Activated CD8-positive, alpha-beta memory T cell treated with anti-CD3 and anti-CD28 coated beads, Interleukin-2, amount 50 U/mL, for 24 hours (primary cell): ENCODE measurements around the gene FCRL6.

Source experiments
- DNase-seq: peaks from one replicate; pipeline ENCODE4 v3.0.0-alpha.2; 2020; ENCODE audit errors: extremely low read depth

FCRL6 gene

DNA sequence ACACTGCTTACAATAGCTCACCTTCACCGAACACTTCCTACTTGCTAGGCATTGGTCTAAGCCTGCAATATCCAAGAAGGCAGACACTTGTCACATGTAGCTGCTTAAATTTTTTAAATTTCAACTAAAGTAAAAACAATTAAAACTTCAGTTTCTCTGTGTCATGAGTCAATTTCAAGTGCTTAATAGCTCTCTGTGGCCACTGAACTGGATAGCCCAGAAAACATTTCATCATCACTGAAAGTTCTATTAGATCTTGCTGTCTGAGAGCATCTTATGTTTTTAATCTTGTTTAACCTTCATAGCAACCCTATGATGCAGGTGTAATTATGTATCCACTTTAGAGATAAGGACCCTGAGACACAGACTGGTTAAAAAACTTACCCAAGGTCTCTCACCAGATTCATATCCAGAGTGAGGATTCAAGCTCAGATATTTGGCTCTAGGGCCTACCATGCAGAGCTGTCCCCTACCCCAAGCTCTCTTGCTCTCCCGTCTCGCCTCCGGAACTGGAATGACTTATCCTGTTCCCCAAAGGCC, 2.6 kb upstream of the FCRL6 start:
- DNase-seq: no peak

DNA sequence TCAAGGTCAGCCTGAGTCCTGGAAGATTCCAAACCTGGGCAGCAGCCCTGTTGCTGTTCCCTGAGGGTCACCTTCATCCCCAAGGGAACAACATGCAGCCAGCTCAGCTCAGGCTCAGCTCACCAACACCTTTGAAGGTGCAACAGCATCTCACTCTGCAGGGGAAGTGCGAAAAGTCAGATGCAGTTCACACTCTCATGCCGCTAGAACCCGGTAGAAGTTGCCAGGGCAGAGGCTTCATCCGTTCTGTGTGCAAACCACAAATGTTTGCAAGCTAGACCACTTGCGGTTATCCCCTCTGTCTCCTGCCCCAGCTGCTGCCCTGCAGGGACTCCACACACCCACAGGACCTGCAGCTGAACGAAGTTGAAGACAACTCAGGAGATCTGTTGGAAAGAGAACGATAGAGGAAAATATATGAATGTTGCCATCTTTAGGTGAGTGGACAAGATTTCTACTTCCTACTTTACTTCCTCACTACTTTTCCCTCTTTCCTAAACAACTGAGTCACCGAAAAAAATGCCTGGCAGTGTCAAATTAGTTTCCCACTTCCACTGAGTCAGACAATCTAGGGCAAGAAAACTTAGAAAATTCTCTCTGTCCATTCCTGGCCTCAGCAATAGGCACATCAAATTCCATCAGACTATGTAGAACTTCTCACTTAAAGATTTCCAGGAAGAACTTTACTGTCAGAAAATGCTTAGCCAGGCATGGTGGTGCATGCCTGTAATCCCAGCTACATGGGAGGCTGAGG, 1.8 kb upstream of the FCRL6 start:
- DNase-seq: no peak

DNA sequence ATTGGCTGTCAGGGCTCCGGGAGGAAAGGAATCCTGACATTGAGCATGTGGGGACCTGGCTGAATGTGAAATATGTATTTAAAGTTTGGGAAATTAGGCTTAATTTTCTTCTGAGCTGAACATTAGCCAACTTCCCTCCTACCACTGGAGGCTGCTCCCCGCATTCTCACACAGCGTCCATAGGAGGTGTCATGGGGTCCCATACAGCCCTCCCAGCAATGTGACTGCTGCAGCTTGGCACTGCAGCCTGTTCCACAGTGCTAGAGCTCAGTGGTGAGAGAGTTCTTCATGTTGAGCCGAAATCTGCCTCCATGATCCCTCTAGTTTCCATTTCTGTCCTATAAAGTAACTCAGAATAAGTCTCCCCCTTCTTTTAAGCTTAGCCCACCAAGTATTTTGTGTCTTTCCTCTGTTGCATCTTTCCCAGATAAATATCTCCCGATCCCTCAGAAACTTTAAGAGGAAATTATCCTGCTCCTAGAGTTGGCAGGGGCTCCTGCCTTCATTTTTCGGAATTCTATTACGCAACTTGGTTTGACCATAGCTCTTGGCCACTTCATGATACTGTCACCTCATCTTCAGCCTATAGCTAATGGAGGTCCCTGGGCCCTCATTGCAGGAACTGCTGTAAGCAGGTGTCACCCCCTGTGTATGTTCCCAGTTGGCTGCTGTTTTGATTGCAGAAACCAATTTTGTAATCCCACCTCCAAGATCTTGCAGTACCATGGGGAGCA, 2.0 kb downstream of the FCRL6 start:
- DNase-seq: no peak

DNA sequence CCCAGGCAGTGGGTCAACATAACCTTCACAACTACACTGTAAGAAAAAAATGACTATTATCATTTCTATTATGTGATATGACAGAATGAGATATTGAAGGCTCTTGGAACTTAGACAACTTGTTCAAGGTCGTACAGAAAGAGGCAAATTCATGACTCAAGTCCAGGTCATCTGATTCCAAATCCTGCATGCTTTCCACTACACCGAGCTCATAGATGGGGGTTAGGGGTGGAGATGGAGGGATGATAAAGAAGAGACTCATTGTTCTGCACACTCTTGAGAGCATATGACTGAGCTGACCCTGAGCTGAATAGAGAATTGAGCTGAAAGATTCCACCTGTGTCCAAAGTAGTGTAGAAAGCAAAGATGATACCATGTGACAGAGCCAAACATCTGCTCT, 2.8 kb downstream of the FCRL6 start:
- no peak for DNase-seq

DNA sequence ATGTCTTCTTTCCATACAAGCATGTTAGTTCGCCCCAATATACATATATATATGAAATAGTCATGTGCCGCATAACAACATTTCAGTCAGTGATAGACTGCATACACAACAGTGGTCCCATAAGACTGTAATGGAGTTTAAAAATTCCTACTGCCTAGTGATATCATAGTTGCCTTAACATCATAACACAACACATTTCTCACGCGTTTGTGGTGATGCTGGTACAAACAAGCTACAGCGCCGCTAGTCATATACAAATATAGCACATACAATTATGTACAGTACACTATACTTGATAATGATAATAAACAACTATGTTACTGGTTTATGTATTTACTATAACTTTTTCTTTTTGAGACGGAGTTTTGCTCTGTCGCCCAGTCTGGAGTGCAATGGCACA, 13.8 kb downstream of the FCRL6 start:
- no peak for DNase-seq

DNA sequence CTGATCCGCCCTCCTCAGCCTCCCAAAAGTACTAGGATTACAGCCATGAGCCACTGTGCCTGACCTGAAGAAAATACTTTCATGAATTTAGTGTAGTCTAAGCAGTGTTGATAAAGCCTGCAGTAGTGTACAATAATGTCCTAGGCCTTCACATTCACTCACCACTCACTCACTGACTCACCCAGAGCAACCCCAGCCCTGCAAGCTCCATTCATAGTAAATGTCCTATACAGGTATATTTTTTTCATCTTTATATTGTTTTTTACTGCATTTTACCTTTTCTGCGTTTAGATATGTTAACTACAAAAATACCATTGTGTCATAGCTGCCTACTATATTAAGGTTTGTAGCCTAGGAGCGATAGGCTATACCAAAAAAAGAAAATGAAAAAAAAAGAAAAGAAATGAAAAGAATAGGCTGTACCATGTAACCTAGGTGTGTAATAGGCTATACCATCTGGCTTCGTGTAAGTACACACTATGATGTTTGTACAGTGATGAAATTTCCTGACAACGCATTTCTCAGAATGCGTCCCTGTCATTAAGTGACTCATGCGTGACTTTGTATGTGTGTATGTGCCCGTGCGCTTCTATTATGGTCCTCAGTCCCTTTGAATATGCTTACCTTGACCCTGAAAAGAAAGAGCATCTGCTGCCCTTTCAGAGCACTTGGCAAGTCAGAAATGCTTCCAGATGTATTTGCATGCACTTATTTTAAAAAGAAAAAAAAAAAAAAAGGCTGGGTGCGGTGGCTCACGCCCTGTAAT, 15.3 kb downstream of the FCRL6 start:
- DNase-seq: no peak

DNA sequence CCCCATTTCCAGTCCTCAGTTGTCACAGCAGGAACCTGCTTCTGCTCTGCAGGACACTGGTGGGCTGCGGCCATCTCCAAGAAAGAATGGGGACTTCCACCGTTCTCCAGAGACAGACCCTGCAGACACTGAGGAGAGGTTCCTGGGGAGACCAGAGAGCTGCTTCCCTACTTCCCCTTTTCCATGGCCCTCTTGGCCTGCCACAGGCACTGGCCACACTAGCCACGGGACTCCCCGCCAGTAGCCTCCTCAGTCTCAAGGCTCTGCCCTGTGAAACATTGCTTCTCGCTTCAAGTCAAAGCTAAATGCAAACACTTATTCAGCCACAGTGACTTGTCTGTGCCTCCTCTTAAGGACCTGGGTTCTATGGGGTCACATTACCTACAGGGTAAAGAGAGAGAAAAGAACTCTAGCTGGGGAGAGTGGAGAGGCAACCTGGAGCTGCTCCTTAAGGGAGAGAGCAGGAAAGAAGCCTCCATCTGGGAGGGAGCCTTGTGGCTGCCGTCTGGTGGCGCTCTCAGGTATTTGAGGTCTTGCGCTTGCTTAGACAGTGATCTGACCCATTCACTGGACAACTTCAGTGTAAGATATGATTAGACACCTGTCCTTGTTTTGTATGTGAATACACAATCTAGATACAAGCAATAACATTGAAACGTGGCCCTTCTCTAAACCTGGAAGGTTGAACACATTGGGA, 19.2 kb downstream of the FCRL6 start:
- DNase-seq: no peak

DNA sequence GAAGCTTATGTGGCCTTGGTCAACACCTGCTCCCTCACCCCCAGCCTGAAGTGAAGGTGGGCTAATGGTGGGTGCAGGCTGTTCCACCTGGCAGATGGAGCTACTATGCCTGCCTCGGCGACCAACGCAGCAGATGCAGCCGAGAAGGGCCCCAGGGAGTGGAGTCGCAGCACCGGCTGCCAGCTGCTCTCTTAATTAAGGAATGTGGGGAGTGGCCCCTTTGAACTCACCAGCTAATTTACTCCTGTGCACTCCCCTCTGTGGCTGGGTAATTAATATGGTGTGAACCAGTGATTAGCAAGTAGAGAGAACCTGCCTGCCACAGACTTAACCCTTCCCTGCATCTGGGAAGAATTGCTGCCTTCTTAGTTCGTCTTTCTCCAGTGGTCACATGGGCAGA, 21.2 kb downstream of the FCRL6 start:
- no peak for DNase-seq

DNA sequence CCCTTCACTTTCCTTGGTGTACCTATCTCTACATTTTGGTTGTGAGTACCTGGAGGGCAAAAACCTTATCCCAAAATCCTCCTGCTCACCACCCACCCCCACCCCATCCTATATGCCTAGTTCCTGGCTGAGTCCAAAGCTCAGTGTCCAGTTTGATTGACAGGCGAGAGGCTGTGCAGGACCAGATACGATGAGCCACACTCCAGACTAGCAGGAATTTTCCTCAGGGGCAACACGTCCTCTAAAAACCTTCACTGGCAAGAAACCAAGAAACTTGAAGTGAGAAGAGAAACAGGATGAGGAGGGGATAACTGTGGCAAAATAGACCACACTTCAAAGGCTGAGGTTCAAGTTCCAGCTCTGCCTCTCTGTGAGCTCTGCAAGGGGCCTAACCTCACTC, 23.4 kb downstream of the FCRL6 start:
- DNase-seq: no peak

DNA sequence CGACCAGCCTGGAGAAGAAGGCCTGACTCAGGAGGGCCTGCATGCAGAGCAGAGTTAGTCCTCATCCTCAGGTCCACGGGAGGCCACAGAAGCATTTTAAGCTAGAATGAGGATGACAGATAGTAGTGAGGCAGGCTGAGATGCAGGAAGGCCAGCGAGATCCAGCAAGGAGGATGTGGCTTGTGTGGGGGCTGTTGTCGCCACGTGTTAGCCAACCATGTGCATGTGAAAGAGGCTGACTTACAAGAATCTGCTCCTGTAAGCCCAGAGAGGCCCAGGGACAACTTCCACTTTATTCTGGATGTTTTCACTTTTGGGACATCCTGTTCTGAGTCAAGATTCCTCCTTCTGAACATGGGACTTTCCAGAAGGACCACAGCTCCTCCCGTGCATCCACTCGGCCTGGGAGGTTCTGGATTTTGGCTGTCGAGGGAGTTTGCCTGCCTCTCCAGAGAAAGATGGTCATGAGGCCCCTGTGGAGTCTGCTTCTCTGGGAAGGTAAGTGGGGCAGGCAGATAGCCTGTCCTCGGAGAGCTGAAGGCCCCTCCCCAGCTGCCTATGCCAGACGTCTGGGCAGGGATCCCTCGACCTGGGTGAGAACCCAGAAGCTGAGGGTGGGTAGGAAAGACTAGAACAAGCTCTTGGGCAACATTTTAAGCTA, 24.4 kb downstream of the FCRL6 start, which contains the start of gene SLAMF8:
TSS of gene SLAMF8 (plus strand) at position 433 of the 661 bp plus-strand sequence. CDS start at position 459, 26 bp downstream.
- peak; percentile 20 for DNase-seq

DNA sequence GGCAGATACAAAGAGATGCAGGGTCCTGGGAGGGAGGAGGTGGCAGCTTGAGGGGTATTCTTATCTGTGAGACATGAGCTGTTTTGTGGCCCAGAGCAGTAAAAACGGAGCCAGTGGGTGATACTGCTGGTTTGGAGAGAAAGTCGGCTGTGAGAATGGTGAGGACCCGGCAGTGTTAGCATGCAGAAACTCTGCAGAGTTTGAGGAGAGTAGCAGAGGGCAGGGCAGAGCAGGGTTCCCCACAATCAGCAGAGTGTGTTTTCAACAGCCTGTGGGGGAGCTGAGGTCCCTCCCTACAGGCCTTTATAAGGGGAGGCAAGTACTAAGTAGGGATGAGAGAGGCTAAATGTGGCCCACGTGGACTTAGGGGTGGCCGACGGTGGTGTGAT, 24.9 kb downstream of the FCRL6 start:
- no peak for DNase-seq

DNA sequence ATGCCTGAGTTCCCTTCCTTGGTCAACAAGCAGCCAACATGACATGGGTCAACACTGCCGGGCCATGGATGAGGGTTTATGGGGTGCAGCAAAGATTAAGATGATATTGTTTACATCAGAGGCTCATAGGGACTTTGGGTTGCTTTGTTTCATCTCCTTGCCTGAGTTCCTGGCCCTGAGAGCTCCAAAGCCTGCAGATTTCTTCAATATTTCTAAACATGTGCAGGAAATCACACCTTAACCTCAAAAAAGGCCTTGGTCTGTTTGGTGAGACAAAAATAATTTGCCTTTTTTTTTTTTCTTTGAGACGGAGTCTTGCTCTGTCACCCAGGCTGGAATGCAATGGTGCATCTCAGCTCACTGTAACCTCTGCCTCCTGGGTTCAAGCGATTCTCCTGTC, 25.4 kb downstream of the FCRL6 start:
- no peak for DNase-seq

DNA sequence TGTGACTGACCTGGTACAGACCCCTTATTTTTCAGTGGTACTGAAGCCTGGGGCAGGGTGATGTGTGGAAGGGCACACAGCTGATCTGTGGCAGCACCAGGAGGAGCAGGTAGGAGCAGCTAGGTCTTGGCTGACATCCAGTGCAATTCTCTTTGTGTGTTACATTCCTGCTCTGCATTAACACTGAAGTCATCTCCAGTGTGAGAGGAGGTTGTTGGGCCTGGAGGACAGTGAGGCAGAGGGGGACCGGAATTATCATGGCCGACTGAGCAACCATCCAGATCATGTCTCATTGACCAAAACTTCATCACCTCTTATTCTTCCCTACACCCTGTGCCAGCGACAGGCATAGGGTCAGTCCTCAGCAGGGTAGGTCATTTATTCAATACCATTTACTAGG, 26.0 kb downstream of the FCRL6 start:
- no peak for DNase-seq

DNA sequence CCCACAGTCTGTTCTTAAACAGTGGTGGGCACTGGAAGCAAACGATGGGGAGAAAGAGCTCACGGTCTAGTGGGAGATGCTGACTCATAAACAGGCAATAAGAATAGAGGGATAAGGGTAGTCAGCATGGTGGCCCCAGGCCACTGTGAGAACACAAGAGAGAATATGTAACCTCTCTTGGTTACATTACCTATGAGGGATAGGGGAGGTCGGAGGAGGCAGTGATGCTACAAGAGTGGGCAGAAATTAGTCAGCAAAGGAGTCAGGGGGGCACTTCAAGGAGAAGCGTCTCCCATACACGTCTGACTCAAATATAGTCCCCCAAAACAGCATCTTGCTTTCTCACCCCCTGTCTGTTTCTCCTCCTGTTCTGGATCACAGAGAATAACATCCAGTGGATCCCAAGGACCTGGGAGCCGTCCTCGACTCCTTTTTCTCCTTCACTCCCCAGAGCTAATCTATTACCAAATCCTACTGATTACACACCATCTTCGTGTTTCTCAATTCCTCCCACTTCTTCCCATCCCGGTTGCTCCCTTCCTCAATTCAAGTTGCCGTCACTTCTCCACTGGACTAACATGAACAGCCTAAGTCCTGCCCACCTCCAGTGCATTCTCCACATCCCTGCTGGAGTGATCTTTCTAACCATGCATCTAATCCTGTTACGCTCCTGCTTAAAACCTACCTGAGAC, 26.6 kb downstream of the FCRL6 start:
- no peak for DNase-seq

DNA sequence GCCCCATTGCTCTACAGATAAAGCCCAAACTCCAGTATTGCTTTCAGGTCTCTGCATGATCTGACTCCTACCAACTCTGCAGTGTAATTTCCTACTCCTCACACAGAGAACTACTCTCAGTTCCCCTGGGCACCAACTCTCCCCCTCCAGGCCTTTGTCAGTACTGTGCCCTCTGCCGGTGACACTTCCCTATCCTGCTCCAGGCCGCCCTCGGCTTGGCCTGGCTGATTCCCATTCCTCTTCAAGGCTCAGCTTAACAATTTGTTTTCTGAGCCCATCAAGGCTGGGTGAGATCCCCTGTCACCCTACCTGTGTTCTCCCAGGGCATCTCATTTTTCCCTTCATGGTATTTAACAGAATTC, 27.1 kb downstream of the FCRL6 start:
- no peak for DNase-seq

DNA sequence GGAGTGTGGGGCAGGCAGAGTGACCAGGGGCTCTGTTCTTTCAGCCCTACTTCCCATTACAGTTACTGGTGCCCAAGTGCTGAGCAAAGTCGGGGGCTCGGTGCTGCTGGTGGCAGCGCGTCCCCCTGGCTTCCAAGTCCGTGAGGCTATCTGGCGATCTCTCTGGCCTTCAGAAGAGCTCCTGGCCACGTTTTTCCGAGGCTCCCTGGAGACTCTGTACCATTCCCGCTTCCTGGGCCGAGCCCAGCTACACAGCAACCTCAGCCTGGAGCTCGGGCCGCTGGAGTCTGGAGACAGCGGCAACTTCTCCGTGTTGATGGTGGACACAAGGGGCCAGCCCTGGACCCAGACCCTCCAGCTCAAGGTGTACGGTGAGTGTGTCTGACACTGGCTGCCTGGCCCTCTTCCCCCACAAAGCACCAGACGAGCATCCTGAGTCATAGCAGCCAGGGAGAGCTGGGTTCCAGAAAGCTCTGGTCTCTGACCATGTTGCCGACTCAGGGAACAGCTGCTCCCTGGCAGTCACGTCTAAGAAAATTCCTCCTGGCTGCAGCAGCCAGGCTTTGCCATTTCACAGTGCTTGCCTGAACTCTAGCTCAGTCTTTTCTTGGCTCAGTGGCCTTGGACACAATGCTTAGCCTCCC, 27.8 kb downstream of the FCRL6 start:
- DNase-seq: no peak

DNA sequence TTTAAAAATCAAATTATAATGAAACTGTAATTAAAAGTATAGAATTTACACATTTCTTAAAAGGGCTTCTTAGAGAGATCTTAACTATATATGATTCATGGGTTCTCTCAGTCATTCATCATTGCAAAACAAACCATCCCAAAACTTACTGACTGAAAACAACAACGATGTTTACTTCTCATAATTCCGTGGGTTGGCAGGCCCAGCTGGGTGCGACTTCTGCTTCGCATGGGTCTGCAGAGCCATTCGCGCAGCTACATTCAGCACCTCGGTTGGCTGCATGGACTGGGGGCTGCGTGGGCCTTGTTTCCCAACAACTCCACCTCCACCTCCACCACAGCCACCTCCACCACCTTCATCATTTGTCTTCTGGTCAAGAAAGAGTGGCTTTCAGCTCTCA, 28.6 kb downstream of the FCRL6 start:
- DNase-seq: no peak

DNA sequence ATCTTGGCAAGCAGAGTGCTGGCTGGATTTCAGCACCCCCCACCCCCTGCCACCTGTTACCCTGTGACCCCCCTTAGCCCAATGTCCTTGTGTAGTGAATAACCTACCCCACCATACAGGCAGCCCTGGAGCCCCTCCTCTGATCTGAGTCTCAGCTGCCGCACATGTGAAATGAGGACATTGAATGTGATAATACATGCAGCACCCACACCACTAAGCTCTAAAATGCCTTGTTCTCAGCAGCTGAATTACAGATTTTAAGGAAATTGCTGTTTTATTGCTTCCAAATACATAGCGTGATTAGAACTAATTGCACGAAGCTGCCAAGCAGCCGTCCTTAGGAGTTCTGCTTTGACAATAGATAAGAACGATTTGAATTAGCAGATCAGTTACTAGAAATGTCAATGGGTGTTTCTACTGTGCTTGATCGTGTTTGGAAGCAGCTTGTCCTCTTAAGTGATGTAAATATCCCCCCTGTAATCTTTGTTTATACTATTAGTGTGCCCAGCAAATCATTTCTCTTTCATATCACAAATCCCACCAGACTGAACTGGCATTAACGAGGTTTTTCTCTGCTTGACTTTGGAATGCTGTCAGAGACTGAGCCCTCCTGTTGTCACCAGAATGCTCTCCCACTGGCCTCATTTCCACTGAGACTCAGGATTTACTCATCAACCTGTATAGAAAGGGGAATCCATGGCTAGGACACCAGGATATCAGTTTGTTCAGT, 29.4 kb downstream of the FCRL6 start:
- DNase-seq: no peak

DNA sequence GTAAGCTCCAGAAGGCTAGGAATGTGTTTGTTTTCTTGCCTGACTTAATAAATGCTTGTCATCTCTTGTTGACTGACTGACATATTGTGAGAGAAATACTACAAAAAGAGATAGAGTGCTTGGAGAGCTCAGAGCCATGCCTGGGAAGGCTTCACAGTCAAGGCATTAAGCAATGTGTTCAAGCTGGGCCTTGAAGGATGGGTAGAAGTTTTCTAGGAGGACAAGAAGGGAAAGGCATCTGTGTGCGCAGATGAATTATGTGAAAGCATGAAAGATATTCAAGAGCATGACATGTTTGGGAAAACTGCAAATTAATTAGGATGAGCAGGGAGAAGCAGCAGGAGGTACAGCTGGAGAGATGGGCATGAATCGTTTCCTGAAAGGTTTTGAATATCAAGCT, 30.1 kb downstream of the FCRL6 start:
- no peak for DNase-seq

DNA sequence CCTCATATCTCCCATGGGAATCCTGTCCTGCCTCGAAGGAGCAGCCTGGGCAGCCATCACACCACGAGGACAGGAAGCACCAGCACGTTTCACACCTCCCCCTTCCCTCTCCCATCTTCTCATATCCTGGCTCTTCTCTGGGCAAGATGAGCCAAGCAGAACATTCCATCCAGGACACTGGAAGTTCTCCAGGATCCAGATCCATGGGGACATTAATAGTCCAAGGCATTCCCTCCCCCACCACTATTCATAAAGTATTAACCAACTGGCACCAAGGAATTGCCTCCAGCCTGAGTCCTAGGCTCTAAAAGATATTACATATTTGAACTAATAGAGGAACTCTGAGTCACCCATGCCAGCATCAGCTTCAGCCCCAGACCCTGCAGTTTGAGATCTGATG, 33.2 kb downstream of the FCRL6 start:
- no peak for DNase-seq
